Stimulated activated naive CD8-positive, alpha-beta T cell treated with anti-CD3 and anti-CD28 coated beads, Interleukin-15, Interleukin-2, amounts not matched to agents 100 ng/mL and 50 ng/mL, for 24 hours (primary cell): ENCODE measurements around the gene SLC49A4.

ENCODE experiments used
- H3K27ac Mint-ChIP-seq: one replicate; pipeline ENCODE4 v1.8.0; 2021; ENCODE audit warnings: mild to moderate bottlenecking, mixed read lengths
- H3K27me3 Mint-ChIP-seq: one replicate; pipeline ENCODE4 v1.8.0; 2021; ENCODE audit warnings: mixed read lengths
- H3K36me3 Mint-ChIP-seq: one replicate; pipeline ENCODE4 v1.8.0; 2021; ENCODE audit warnings: low read depth, mixed read lengths
- H3K4me1 Mint-ChIP-seq: one replicate; pipeline ENCODE4 v1.8.0; 2021; ENCODE audit warnings: low read depth, mixed read lengths
- H3K4me3 Mint-ChIP-seq: one replicate; pipeline ENCODE4 v1.8.0; 2021; ENCODE audit warnings: mild to moderate bottlenecking, mixed read lengths
- H3K9me3 Mint-ChIP-seq: one replicate; pipeline ENCODE4 v1.8.0; 2021; ENCODE audit warnings: mixed read lengths

The SLC49A4 gene

GRCh38 chr3:122893282-122893681, 98.4 kb downstream of the SLC49A4 start:
- Mint-ChIP-seq H3K27me3 (peaks cover 5% of the 10 kb centered on the region), H3K4me3 (no peak overlapping the region), H3K27ac (no peak overlapping the region), H3K4me1 (peaks cover 16% of the 10 kb centered on the region), H3K9me3 (no peaks in the 10 kb centered on the region), H3K36me3 (no peaks in the 10 kb centered on the region)

GRCh38 chr3:122893754-122894668, 99.1 kb downstream of the SLC49A4 start:
- Mint-ChIP-seq H3K27ac (no peak overlapping the region), H3K27me3 (peaks cover 5% of the 10 kb centered on the region), H3K4me1 (peaks cover 16% of the 10 kb centered on the region), H3K9me3 (no peaks in the 10 kb centered on the region), H3K4me3 (no peak overlapping the region), H3K36me3 (no peaks in the 10 kb centered on the region)

- Mint-ChIP-seq H3K27me3 (peaks cover 5% of the 10 kb centered on the region), H3K4me1 (peaks cover 7% of the 10 kb centered on the region), H3K9me3 (no peaks in the 10 kb centered on the region), H3K4me3 (no peak overlapping the region), H3K36me3 (no peaks in the 10 kb centered on the region), H3K27ac (no peak overlapping the region)
These were observed 103.4 kb downstream of the SLC49A4 start for GRCh38 chr3:122898298-122898697.

GRCh38 chr3:122902326-122902725, 107.5 kb downstream of the SLC49A4 start:
- H3K4me3 Mint-ChIP-seq = no peak overlapping the region
- H3K27ac Mint-ChIP-seq = no peak overlapping the region
- H3K36me3 Mint-ChIP-seq = no peaks in the 10 kb centered on the region
- peaks cover 6% of the 10 kb centered on the region for H3K27me3 Mint-ChIP-seq
- no peaks in the 10 kb centered on the region for H3K4me1 Mint-ChIP-seq
- peaks cover 6% of the 10 kb centered on the region for H3K9me3 Mint-ChIP-seq

- H3K4me1 Mint-ChIP-seq = no peaks in the 10 kb centered on the region
- no peaks in the 10 kb centered on the region for H3K36me3 Mint-ChIP-seq
- no peak overlapping the region for H3K4me3 Mint-ChIP-seq
- no peak overlapping the region for H3K27ac Mint-ChIP-seq
- peaks cover 5% of the 10 kb centered on the region for H3K27me3 Mint-ChIP-seq
- H3K9me3 Mint-ChIP-seq = peaks cover 6% of the 10 kb centered on the region
These were observed 108.3 kb downstream of the SLC49A4 start for GRCh38 chr3:122903171-122903570.

- Mint-ChIP-seq H3K9me3 (peaks cover 6% of the 10 kb centered on the region), H3K27me3 (peaks cover 11% of the 10 kb centered on the region), H3K36me3 (no peaks in the 10 kb centered on the region), H3K4me3 (no peak overlapping the region), H3K27ac (no peak overlapping the region), H3K4me1 (no peaks in the 10 kb centered on the region)
These were observed 112.6 kb downstream of the SLC49A4 start for GRCh38 chr3:122907471-122907870.

GRCh38 chr3:122908251-122908650, 113.4 kb downstream of the SLC49A4 start:
- Mint-ChIP-seq H3K36me3 (no peaks in the 10 kb centered on the region), H3K4me3 (no peak overlapping the region), H3K9me3 (peaks cover 6% of the 10 kb centered on the region)

GRCh38 chr3:122911901-122912300, 117.0 kb downstream of the SLC49A4 start:
- Mint-ChIP-seq H3K9me3 (no peaks in the 10 kb centered on the region), H3K4me3 (no peak overlapping the region), H3K4me1 (no peaks in the 10 kb centered on the region), H3K36me3 (no peaks in the 10 kb centered on the region), H3K27me3 (peaks cover 14% of the 10 kb centered on the region), H3K27ac (no peak overlapping the region)

More at GRCh38 chr3:122908251-122908650, 113.4 kb downstream of the SLC49A4 start:
- peaks cover 12% of the 10 kb centered on the region for H3K27me3 Mint-ChIP-seq
- H3K4me1 Mint-ChIP-seq = no peaks in the 10 kb centered on the region
- no peak overlapping the region for H3K27ac Mint-ChIP-seq

- H3K27ac Mint-ChIP-seq = no peak overlapping the region
- peaks cover 14% of the 10 kb centered on the region for H3K27me3 Mint-ChIP-seq
- H3K9me3 Mint-ChIP-seq = no peaks in the 10 kb centered on the region
- H3K36me3 Mint-ChIP-seq = no peaks in the 10 kb centered on the region
- H3K4me3 Mint-ChIP-seq = no peak overlapping the region
- H3K4me1 Mint-ChIP-seq = no peaks in the 10 kb centered on the region
These were observed 118.1 kb downstream of the SLC49A4 start for GRCh38 chr3:122912772-122913538.

GRCh38 chr3:122913539-122914100, 118.8 kb downstream of the SLC49A4 start:
- Mint-ChIP-seq H3K27me3 (peaks cover 14% of the 10 kb centered on the region), H3K9me3 (no peaks in the 10 kb centered on the region), H3K4me1 (no peaks in the 10 kb centered on the region), H3K4me3 (no peak overlapping the region), H3K27ac (no peak overlapping the region), H3K36me3 (no peaks in the 10 kb centered on the region)

- Mint-ChIP-seq H3K9me3 (no peaks in the 10 kb centered on the region), H3K27me3 (peaks cover 18% of the 10 kb centered on the region), H3K4me1 (no peaks in the 10 kb centered on the region), H3K36me3 (no peaks in the 10 kb centered on the region), H3K27ac (no peak overlapping the region), H3K4me3 (no peak overlapping the region)
These were observed 120.6 kb downstream of the SLC49A4 start for GRCh38 chr3:122915300-122916055.

- H3K27ac Mint-ChIP-seq = no peak overlapping the region
- no peaks in the 10 kb centered on the region for H3K9me3 Mint-ChIP-seq
- no peak overlapping the region for H3K4me3 Mint-ChIP-seq
- H3K27me3 Mint-ChIP-seq = peaks cover 18% of the 10 kb centered on the region
- no peaks in the 10 kb centered on the region for H3K4me1 Mint-ChIP-seq
- H3K36me3 Mint-ChIP-seq = no peaks in the 10 kb centered on the region
These were observed 121.2 kb downstream of the SLC49A4 start for GRCh38 chr3:122916084-122916483.

- Mint-ChIP-seq H3K9me3 (no peaks in the 10 kb centered on the region), H3K27ac (no peak overlapping the region), H3K4me3 (no peak overlapping the region), H3K36me3 (no peaks in the 10 kb centered on the region), H3K4me1 (no peaks in the 10 kb centered on the region), H3K27me3 (peaks cover 23% of the 10 kb centered on the region)
These were observed 121.7 kb downstream of the SLC49A4 start for GRCh38 chr3:122916580-122916979.

GRCh38 chr3:122917412-122917811, 122.5 kb downstream of the SLC49A4 start:
- Mint-ChIP-seq H3K4me1 (no peaks in the 10 kb centered on the region), H3K27me3 (peaks cover 21% of the 10 kb centered on the region), H3K9me3 (no peaks in the 10 kb centered on the region), H3K27ac (no peak overlapping the region), H3K36me3 (no peaks in the 10 kb centered on the region), H3K4me3 (no peak overlapping the region)
